ENCODE results near the gene MARS1.
"Not testable (repeated sequence)": the region's sequence is repeated elsewhere in the genome, so short reads cannot be mapped to it uniquely, and the experiment has no call there.

Gene MARS1

DNA sequence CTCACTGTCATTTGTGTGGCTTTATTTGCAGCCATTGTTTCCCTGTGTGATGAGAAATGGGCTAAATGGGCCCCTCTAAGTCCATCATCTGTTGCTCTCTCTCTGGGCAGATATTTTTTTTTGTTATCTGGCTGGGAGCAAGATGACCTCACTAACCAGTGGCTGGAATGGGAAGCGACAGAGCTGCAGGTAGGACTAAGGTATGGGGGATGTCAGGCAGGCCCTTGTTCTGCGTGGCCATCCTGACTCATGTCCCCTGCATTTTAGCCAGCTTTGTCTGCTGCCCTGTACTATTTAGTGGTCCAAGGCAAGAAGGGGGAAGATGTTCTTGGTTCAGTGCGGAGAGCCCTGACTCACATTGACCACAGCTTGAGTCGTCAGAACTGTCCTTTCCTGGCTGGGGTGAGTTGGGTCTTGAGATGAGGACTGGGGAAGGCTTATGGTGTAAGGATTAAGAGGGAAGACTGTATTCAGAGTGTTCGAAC lies 1.3 kb downstream of the MARS1 start:
- in situ Hi-C loops (cut with MboI; ENCODE audit: low sequenced_read_pairs) = no loop called here

DNA sequence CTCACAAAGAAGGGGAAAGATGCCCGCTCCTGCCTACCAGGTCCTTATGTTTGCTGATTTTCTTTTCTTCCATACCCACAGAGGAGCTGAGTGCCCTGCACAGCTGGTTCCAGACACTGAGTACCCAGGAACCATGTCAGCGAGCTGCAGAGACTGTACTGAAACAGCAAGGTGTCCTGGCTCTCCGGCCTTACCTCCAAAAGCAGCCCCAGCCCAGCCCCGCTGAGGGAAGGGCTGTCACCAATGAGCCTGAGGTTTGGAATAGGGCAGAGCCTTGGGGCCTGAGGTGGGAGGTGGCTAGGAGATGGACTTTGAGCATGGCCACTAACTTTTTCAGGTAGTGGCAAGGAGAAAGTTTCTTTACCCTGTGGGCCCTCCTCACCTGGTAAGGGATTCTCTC lies 2.3 kb downstream of the MARS1 start:
- in situ Hi-C loops (cut with MboI; ENCODE audit: low sequenced_read_pairs) = no loop called here

DNA sequence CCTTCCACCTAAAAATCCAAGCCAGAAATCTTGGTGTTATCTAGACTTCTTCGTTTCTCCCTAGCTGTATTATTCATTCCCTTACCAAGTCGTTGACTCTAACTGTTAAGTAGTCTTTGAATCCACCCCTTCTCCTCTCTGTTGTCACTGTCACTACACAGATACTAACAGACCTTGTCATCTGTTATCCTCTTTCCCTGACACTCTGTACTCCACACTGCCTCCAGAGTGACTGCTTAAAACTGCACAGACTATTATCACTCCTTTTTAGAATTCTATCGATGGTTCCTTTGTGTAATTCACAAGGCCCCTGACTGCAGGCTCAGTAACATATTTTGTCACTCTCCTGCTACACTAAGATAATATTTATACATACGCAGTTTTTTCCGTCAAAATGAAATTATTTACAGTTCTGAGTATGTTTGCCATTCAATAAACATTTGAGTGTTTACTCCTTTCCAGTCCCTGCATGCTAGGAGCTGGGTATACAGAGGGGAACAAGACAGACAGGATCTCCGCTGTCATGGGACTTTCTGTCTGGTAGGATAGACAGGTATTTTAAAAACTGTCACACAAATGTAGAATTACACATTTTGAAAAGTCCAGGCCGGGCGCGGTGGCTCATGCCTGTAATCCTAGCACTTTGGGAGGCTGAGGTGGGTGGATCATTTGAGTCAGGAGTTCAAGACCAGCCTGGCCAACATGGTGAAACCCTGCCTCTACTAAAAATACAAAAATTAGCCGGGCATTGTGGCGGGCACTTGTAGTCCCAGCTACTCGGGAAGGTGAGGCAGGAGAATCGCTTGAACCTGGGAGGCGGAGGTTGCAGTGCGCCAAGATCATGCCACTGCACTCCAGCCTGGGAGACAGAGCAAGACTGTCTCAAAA lies 3.8 kb downstream of the MARS1 start:
- in situ Hi-C loops (cut with MboI; ENCODE audit: low sequenced_read_pairs) = no loop called here

DNA sequence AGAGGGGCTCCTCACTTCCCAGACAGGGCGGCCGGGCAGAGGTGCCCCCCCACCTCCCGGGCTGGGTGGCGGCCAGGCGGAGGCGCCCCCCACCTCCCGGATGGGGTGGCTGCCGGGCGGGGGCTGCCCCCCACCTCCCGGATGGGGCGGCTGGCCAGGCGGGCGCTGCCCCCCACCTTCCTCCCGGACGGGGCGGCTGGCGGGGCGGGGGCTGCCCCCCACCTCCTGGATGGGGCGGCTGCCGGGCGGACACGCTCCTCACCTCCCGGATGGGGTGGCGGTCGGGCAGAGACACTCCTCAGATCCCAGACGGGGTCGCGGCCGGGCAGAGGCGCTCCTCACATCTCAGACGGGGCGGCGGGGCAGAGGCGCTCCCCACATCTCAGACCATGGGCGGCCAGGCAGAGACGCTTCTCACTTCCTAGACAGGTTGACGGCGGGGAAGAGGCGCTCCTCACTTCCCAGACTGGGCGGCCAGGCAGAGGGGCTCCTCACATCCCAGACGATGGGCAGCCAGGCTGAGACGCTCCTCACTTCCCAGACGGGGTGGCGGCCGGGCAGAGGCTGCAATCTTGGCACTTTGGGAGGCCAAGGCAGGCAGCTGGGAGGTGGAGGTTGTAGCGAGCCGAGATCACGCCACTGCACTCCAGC lies 7.3 kb downstream of the MARS1 start:
- in situ Hi-C loops (cut with MboI; ENCODE audit: low sequenced_read_pairs) = not testable (repeated sequence)

DNA sequence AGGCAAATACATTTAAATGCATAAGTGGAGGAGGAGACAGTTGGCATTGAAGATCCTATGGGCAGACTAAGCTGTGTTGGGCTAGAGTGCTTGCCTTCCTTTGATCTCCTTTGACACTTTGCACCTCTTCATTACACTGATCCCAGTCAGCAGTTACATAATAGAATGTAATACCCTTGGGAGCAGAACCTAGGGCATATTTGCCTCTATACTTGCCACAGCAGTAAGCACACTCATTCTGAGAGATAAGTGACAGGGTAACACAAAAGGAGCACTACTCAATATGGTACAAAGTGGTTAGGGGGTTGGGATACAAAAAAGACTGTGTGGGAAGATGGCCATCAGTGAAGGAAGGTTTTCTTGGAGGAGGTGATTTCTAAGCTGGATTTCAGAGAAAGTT lies 9.0 kb downstream of the MARS1 start:
- in situ Hi-C loops (cut with MboI; ENCODE audit: low sequenced_read_pairs) = no loop called here

DNA sequence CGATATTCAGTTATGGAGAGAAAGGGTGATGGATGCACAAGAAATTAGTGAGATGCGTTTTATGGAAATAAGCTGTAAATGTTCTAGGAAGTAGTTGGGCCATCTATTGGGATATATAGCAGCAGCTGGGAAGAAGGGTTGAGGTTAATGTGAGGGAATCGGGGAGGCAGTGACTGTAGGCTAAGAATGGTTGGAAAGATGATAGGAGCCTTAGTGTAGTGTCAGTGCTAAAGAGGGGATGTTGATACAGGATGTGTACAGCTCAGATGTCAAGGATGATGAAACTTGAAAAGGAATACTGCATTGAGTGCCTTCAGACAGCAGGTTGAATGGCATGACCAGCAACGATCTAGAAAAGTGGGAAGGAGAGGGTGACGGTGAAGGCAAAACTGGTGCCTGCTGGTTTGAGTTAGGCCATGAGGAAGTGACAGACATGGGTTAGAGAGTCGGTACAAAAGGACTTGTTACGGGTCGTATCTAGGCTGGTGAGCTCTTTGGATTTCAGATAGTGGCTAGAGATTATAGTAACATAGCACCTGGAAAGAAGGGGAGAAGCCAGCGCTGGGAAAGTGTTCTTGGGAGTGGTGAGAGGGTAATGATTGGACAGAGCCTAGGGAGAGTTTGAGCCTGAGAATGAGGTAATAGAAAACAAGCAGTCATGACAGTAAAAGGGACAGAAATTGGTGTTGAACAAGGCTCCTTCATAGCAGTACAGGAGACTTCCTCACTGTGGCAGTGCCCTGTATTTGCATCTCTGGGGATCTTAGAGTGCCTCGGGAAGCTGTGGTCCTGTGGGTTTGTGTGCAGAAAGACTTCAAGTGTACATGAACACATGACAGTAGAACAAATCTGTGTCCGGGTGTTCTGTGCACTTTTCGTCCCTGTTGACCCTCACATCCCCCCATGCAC lies 9.6 kb downstream of the MARS1 start:
- in situ Hi-C loops (cut with MboI; ENCODE audit: low sequenced_read_pairs) = no loop called here

DNA sequence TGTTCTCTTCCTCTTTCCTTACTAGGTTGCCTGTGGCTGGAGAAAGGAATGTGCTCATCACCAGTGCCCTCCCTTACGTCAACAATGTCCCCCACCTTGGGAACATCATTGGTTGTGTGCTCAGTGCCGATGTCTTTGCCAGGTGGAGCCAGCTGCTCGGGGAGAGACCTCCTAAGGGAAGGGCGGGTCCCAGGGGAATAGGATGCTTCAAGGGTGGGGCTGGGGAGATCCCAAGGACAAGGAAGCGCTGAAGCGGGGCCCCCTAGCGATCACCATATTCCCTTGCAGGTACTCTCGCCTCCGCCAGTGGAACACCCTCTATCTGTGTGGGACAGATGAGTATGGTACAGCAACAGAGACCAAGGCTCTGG lies 10.2 kb downstream of the MARS1 start:
- in situ Hi-C loops (cut with MboI; ENCODE audit: low sequenced_read_pairs) = no loop called here

DNA sequence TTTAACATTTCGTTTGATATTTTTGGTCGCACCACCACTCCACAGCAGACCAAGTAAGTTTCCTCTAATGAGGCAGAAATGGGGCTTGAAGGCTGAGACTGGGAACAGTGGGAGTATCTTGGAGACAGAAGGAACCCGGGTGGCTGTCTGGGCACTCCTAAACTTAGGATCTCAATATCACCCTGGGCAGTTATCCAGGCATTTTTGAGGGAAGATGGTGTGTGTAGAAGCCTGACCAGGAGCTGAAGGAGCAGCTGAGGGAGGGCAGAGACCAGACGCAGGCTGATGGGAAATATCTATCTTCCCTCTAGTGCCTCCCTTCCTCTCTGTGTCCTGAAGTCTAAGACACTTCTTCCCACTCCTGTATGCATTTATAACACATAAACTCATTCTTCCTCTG lies 10.7 kb downstream of the MARS1 start:
- in situ Hi-C loops (cut with MboI; ENCODE audit: low sequenced_read_pairs) = no loop called here

DNA sequence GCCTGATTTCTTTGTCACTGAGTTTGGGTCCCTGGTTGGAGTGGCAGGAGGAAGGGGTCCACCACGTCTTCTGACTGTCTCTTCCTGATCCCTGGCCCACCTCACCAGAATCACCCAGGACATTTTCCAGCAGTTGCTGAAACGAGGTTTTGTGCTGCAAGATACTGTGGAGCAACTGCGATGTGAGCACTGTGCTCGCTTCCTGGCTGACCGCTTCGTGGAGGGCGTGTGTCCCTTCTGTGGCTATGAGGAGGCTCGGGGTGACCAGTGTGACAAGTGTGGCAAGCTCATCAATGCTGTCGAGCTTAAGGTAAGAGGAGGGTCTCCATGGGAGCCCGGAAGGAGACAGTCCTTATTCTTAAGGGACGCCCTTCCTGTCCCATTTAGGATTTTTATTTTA lies 12.3 kb downstream of the MARS1 start:
- in situ Hi-C loops (cut with MboI; ENCODE audit: low sequenced_read_pairs) = no loop called here

DNA sequence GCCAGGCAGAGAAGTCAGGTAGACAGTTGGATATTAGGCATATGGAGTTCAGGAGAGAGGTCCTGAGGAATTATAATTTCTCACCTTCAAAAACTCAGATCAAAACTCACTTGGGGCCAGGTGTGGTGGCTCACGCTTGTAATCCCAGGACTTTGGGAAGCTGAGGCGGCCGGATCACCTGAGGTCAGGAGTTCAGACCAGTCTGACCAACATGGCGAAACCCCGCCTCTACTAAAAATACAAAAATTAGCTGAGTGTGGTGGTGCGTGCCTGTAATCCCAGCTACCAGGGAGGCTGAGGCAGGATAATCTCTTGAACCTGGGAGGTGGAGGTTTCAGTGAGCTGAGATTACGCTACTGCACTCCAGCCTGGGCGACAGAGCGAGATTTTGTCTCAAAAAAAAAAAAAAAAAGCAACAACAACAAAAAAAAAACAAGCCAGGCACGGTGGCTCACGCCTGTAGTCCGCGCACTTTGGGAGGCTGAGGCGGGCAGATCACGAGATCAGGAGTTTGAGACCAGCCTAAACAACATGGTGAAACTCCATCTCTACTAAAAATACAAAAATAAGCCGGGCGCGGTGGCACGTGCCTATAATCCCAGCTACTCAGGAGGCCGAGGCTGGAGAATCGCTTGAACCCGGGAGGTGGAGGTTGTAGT lies 14.6 kb downstream of the MARS1 start:
- in situ Hi-C loops (cut with MboI; ENCODE audit: low sequenced_read_pairs) = not testable (repeated sequence)

DNA sequence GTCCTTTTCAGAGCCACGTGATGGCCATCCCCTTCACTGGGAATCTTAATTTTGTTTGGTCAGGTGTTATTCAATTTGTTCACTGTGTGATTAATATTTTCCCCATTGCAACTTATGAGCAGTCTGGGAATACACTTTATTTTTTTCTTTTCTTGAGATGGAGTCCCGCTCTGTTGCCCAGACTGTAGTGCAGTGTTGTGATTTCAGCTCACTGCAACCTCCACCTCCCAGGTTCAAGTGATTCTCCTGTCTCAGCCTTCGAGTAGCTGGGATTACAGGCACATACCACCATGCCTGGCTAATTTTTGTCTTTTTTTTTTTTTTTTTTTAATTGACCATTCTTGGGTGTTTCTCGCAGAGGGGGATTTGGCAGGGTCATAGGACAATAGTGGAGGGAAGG lies 18.7 kb downstream of the MARS1 start:
- in situ Hi-C loops (cut with MboI; ENCODE audit: low sequenced_read_pairs) = not testable (repeated sequence)

DNA sequence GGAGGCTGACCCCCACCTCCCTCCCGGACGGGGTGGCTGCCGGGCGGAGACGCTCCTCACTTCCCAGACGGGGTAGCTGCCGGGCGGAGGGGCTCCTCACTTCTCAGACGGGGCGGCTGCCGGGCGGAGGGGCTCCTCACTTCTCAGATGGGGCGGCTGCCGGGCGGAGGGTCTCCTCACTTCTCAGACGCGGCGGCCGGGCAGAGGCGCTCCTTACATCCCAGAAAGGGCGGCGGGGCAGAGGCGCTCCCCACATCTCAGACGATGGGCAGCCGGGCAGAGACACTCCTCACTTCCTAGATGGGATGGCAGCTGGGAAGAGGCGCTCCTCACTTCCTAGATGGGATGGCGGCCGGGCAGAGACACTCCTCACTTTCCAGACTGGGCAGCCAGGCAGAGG lies 19.9 kb downstream of the MARS1 start:
- in situ Hi-C loops (cut with MboI; ENCODE audit: low sequenced_read_pairs) = not testable (repeated sequence)

DNA sequence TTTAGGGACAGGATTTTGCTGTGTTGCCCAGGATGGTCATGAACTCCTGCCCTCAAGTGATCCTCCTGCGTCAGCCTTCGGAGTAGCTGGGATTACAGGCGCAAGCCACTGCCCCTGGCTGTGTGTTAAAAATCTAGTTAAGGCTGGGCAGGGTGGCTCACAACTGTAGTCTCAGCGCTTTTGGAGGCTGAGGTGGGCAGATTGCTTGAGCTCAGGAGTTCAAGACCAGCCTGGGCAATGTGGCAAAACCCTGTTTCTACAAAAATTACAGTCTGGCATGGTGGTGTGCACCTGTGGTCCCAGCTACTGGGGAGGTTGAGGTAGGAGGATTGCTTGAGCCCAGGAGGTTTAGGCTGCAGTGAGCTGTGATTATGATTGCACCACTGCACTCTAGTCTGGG lies 23.3 kb downstream of the MARS1 start:
- in situ Hi-C loops (cut with MboI; ENCODE audit: low sequenced_read_pairs) = no loop called here

DNA sequence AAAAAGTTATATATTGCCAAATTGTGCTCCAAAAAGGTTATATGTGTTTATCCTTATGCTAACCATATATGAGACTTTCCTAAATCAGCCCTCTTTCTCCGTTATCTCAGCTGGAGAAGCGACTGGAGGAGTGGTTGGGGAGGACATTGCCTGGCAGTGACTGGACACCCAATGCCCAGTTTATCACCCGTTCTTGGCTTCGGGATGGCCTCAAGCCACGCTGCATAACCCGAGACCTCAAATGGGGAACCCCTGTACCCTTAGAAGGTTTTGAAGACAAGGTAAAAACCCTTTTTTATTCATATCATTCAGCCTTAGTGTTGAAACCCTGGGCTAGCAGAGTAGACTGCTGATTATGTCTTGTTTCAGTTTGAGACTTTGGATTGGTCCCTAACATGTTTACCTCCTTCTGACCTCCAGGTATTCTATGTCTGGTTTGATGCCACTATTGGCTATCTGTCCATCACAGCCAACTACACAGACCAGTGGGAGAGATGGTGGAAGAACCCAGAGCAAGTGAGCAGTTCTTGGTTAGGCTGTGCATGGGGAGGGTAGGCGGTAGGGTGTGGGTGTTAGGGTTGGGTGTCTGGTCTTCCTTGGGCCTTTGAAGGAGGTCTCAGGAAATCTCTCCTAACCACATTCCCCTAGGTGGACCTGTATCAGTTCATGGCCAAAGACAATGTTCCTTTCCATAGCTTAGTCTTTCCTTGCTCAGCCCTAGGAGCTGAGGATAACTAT lies 23.9 kb downstream of the MARS1 start:
- in situ Hi-C loops (cut with MboI; ENCODE audit: low sequenced_read_pairs) = no loop called here

DNA sequence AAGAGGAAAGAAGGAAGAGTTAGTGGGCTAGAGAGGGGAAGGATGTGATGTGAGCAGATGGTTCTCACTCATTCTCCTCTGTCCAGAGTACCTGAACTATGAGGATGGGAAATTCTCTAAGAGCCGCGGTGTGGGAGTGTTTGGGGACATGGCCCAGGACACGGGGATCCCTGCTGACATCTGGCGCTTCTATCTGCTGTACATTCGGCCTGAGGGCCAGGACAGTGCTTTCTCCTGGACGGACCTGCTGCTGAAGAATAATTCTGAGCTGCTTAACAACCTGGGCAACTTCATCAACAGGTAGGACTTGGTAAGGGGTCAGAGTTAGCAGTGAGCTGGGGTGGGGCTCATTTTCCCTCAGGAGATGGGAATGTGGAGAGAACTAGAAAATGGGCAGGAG lies 24.8 kb downstream of the MARS1 start:
- in situ Hi-C loops (cut with MboI; ENCODE audit: low sequenced_read_pairs) = no loop called here

DNA sequence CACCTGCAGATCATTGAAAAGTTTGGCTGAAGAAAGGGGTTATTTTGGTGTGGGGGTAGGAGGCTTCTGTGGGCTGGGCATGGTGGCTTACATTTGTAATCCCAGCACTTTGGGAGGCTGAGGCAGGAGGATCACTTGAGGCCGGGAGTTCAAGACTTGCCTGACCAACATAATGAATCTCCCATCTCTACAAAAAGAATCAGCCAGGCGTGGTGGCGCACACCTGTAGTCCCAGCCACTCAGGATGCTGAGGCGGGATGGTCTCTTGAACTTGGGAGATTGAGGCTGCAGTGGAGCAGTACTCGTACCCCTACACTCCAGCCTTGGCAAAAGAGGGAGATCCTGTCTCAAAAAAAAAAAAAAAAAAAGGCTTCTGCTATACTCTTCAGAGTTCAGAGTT lies 25.4 kb downstream of the MARS1 start:
- in situ Hi-C loops (cut with MboI; ENCODE audit: low sequenced_read_pairs) = no loop called here

DNA sequence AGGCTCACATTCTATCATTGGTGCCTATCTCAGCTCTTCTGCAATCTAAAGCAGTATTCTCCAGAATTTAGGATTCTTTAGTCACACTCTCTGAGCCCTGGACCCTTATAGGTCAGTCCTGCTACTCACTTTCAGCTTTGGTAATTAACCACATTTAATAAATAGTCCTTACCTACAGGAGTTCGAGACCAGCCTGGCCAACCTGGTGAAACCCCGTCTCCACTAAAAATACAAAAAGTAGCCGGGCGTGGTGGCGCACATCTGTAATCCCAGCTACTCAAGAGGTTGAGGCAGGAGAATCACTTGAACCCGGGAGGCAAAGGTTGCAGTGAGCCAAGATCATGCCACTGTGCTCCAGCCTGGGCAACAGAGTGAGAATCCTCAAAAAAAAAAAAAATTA lies 25.8 kb downstream of the MARS1 start:
- in situ Hi-C loops (cut with MboI; ENCODE audit: low sequenced_read_pairs) = not testable (repeated sequence)

DNA sequence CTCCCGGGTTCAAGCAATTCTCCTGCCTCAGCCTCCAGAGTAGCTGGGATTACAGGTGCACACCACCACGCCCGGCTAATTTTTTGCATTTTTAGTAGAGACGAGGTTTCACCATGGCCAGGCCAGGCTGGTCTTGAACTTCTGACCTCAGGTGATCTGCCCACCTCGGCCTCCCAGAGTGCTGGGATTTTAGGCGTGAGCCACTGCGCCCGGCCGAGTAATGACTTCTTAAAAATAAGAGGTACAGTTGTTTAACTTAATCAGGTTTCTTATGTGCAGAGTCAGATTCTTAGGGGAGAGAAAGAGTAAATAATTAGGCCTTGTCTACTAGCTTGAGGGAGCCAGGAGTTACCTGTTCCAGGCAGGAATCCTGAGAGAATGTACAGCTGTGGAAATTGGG lies 26.4 kb downstream of the MARS1 start:
- in situ Hi-C loops (cut with MboI; ENCODE audit: low sequenced_read_pairs) = not testable (repeated sequence)

DNA sequence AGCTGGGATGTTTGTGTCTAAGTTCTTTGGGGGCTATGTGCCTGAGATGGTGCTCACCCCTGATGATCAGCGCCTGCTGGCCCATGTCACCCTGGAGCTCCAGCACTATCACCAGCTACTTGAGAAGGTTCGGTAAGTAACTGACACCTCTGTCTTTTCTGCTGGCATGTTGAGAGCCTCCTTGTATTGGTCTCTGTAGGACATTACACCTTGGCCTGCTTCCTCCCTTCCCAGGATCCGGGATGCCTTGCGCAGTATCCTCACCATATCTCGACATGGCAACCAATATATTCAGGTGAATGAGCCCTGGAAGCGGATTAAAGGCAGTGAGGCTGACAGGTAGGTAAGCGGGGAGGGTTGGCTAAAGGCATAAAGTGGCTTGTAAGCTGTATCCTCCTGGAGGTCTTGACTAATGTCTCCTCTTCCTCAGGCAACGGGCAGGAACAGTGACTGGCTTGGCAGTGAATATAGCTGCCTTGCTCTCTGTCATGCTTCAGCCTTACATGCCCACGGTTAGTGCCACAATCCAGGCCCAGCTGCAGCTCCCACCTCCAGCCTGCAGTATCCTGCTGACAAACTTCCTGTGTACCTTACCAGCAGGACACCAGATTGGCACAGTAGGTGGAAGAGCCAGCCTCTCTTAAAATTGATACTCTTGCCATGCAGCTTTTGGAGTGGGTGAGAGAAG lies 27.0 kb downstream of the MARS1 start:
- in situ Hi-C loops (cut with MboI; ENCODE audit: low sequenced_read_pairs) = no loop called here

All from hTERT RPE-1 (cell line).